Measurements from ENCODE around the gene MYO5B.

MYO5B gene

DNA sequence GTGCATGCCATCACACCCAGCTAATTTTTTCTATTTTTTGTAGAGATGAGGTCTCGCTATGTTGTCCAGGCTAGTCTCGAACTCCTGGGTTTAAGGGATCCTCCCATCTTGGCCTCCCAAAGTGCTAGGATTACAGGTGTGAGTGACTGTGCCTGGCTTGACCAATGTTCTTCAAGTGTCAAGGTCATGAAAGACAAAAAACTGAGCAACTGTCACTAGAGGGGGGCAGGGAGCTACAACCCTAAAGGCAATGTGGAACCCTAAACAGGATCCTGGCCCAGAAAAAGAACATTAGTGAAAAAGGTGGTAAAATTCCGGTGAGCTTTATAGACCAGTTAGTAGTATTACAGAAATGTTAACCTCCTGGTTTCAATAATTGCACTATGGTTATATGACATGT is 7.3 kb downstream of the MYO5B start:
- DNase-seq: no peak

DNA sequence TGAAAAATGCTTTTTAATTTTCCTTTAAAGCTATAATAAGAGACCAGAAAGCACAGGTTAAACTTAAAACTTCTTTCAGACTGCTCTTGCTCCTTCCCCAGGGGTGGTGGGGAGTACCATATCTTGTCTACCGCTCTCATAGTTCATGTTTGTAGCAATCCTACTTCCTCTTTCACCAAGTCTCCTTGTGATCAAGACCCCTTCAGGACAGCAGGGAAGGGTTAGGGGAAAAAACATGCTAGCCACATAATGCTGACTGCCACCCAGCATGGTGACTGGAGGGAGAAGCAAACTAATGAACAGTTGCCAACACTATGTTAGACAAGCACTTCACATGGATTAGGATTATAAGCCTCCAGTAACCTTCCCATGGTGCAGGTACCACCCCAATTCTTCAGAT is 8.6 kb downstream of the MYO5B start:
- DNase-seq: no peak

DNA sequence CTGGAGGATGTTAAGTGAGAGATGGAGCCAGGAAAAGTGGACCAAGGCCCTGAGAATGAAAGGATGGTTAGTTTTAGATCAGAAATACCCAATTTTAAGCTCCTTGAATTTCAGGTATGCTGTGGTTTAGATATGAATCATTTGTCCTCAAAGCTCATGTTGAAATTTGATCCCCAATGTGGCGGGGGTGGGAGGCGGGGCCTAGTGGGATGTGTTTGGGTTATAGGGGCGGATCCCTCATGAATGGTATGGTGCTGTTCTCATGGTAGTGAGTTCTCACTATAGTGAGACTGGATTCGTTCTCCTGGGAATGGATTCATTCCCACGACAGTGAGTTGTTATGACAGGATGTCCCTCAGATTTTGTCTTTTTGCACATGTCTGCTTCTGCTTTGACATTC is 11.4 kb downstream of the MYO5B start:
- no peak for DNase-seq

DNA sequence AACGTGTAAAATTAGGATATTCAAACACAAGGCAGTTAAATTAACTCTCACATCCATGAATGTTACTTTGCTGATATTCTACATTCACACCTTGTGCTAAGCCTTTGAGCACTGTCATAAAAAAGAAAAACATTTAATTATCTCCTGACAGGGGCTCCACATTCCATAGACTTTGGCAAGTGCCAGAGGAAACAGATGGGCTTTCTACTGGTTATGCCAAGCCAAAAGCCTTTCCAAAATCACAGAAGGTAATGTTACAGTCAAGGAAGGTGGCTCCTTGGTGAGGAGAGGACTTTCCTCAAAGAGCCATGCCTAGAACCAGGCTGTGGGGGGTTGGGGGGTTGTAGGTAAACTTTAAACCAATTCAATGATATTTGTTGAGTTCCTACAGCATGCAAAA is 12.4 kb downstream of the MYO5B start:
- no peak for DNase-seq

DNA sequence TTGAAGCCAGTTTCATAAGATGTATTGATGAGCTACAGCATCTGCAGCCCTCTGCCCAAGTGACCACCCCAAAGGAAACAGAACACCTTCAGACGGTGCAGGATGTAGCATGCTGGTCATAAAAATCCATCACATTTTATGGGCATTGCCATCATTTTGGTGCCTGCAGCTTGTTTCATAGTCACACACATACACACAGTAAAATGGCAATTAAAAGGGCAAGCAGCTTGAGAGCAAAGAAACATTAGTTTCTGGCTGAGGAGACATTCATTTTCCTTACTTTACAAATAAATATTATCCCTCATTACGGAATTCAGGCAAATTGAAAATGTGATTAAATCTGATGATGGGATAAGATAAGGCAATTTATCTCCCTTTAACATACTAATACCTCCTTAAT is 13.4 kb downstream of the MYO5B start:
- DNase-seq: no peak

DNA sequence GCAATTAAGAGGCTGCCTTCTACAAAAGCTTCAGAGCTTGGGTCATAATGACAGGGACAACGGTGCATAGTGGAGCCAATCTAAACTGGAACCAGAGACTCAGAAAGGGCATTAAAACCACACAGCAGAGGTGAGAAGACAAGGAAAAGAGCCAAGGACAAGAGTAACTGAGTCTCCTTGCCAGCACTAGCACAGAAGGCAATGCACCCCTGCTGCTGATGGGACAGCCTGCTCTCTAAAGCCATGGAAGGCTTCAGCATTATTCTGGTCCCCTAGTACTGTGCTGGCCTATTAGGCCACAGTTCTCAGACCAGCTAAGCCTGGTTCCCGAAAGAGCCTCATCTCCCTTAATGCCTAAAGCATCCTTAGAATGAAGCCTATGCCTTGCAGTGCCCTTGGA is 15.5 kb downstream of the MYO5B start:
- no peak for DNase-seq

DNA sequence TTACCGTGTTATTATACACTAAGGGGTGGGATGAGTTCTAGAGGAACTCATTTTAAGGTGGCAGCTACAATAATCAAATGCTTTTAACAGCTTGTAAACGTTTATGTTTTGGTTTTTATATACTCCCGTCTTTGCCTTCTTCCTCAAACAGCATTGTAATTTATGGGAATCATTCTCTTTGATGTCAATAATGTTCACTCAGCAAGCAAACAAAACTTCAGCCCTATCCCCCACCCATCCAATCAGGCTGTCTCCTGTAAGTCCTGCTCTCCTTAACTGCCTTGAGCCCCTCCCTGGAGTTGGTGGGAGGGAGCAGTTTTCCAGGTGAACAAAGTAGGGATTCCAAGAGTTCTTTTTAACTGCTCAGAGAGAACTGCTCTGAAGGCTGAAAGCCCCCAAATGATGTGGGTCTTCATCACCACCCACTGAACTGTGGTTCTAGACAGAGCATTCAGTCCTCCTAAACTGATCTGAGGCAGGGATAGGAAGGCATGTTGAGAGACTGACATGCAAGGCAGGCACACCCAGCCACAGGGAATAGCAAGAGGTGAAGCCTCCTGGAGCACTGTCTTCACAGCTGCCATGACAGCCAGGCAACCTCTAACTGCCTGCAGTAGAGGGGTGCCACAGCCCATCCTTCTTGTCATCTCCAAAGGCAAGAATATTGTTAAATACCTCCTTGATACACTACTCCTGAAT is 17.5 kb downstream of the MYO5B start:
- no peak for DNase-seq

DNA sequence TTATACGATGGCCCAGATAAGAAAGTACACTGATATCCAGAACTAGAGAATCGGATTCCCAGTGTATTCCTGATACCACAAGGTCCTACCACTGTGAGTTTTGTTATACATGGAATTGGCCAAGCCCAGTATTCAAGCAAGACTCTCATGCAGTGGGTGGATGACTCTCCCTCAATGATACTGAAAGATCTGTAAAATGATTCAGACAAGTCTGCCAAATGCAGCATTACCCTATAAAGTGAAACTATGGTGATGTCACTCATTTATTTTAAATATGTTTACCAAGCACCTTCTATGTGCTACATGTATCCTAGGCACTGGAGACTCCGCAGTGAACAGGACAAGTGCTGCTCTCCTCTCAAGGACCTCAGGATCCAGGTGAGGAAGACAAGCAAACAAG is 22.6 kb downstream of the MYO5B start:
- no peak for DNase-seq

DNA sequence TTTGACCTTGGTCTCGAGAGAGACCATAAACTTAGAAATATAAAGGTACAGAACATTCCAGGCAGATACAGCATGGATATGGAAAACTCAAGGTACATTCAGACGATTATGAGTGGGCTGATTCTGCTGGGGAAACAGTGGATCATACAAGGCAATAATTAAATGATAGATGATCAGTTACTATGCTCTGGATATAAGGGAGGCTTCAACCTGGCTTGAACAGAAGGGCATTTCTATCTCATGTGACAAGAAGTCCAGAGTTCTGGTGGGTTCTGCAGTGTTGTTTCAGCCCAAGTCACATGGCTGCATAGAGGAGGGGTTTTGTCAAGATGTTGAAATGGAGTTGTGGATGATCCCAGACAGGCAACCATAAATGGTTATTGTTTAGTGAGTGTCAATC is 23.5 kb downstream of the MYO5B start:
- DNase-seq: no peak

DNA sequence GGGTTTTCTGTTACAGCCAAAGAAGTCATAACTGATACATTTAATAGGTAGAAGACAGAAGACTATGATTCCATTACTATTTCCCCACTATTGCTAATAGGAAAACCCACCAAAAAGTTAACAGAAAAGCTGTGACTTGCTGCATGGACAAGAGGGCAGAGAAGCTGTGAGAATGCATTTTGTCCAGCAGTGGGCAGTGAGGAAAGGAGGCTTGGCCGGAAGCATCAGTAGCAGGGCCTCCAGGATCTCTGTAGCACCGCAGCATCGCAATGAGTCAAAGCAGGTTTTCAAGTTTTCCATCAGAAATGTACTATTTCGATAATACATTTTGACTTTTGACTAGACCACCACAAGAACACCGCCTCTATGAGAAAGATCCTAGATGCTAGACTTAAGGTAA is 24.9 kb downstream of the MYO5B start:
- no peak for DNase-seq

DNA sequence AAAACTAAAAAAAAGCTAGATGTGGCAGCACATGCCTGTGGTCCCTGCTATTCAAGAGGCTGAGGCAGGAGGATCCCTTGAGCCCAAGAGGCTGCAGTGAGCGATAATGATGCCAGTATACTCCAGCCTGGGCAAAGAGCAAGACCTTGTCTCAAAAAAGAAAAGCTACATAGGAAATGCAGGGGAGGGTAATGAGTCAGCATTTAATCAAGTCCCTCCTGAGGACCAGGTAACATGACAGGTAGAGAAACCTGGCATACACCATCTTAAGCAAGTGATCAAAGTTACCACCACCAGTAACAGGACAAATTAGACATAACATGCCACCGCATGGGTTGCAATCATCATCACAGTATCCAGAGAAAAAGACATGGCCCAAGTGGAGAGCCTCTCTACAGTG is 25.8 kb downstream of the MYO5B start:
- no peak for DNase-seq

DNA sequence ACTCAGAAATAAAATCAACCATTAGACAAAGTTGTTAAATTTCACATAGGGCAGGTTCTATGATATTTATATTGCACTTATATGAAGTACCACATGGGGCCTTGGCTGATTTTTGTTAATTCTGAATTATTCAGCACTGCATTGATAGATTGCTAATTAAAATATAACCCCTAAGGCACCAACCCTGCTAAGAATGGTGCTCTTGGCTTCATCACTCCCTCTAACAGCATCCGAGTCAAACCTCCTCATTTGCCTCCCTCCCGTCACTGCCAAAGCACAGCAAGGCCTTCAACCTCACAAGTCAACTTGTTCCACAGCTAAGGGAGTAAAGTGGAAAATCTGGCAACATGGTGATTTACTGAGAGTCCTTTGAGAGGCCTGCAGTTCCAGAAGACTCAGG is 27.0 kb downstream of the MYO5B start:
- no peak for DNase-seq

DNA sequence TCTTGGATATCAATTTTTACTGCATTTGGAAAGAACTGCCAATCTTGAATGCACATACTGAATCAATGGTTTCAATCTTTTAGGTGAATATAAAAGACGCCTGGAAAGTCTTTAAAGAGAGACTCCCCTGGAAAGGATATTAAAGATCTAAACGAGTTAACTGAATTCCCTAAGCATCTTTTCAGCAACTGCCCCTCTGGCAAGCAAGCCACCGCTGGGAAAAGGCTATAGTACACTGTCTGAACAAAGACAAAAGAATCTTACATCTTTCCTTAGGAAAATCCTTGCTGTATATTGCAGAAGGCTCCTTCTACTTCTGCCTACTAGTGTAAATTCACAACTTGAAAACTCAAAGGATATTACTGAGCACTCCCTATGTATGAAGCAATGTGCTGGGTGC is 28.0 kb downstream of the MYO5B start:
- DNase-seq: no peak

DNA sequence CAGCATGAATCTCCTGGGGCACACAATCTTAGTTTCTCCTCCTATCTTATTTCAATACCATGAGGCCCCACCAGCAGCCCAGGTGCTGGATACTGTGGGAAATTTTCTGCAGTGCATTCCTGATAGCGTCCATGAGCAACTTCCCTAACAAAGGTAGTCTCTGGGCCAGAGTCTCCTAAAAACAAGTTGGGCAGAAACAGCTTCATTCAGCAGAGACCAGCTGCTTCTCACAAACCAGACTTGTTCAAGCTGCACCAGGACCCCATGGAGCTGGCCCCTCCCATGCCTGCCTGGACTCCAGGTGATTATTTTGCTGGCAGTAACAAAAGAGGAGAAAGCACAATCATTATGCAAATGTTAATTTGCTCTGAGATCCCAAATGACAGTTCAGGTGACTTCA is 31.4 kb downstream of the MYO5B start:
- peak; percentile 48 for DNase-seq

DNA sequence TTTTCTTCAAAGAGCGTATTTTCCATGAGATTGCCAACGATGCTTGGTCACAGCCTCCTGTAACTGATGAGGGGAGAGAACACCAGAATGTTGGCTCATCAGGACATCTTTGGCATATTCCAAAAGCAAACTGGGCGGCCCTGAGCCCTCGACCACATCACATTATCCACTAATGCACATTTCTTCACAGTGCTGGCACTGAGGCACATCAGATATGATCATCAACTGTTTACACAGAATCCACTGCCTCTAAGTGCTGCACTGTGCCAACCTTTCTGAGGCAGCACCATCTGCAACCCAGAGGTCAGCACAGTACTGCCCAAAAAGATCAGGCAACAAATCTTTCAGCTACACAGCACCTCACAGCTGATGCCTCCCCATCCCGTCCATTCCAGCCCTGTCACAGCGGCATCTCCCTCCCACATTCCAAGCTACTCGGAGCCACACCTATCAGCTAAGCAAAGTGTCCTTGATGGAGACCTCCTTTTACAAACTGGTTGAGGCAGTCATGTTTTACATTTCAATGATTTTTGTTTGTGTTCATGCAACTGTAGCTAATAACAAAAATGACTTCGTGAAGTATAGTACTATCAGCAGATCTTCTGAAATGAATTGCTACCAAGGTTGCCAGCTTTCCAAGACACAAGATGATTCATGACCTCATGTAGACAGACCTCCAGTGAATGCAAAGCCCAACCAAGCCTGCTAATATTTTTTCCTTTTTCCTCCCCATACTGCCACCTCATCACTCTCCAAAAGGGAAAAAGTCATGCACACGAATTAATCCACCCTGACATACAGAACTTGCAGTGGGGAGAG is 32.3 kb downstream of the MYO5B start:
- no peak for DNase-seq

DNA sequence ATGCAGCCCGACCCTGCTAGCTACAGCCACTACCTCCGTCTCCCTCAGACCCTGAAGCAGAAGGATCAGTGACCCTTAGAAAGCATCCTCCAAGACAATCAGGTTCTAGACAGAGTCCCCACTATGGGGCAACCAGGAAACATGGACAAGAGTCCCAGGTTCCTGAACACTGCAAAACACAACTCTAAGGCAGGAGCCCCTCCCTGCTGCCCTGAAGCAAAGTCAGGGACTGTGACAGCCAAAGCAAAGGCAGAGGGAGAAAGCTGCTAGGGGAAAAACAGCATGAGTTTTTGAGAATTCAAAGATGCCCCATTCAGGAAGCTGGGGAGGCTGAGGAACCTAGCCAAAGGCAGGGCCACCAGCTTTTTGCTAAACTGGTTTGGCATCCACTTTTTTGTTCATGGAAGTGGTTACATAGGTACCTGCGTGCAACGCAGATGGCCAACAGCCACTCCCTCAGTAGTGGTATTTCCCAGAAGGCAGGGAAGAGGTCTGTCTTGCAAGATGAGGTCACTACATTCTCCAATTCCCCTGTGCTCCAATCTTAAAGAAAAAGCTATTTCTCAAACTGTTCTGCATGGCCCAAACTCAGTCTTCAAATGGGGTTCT is 33.2 kb downstream of the MYO5B start:
- no peak for DNase-seq

DNA sequence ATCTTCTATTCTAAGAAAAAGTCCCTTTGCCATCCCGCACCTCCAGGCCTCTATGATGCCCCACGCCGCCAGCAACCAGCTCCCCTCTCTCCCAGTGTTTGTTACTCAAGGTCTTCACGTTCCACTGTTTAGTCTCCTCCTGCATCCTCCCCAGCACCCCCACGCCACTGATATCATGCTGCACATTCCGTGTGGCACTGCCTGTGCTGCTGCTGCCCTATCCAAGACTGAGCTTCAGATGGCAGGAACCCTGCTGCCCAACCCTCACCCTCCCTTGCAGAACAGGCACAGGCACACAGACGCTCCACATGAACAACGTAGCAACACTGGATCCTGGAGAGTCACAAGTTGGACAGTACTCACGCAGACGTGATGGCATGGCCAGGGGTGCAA is 35.3 kb downstream of the MYO5B start:
- DNase-seq: no peak

DNA sequence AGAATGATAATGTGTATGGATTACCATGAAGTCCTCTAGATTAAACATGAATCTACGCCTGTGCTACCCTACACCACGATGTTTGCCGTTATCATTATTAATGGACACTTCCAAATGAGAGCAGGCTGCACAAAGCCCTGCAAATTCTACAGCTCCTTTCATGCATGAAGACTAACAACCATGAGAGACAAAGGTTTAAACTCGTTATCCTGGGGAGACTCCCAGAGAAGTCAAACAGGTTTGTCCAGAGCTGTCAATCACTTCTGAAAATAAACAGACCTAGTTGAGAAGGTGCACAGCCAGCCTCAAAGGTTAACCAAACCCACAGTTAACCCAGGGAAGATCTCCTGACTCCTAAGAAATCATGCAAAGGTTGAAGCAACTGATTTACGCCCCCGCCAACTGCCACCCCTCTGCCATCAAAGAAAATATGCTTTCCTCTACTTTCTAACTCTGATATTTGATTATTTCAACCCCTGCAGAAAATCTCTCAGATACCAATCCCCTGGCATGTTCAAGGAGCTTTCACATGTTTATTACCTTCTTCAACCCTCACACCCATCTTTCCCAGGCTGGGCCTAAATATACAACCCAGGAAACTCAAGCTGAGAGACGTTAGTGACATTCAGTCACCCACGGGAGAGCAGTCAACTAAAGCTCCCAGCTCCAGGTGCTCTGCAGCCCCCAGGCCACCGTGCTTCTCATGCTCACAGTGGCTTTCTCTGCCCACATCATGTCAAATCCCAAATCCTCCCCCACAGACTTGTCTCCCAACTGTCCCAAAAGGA is 35.9 kb downstream of the MYO5B start:
- peak; percentile 91 for DNase-seq

DNA sequence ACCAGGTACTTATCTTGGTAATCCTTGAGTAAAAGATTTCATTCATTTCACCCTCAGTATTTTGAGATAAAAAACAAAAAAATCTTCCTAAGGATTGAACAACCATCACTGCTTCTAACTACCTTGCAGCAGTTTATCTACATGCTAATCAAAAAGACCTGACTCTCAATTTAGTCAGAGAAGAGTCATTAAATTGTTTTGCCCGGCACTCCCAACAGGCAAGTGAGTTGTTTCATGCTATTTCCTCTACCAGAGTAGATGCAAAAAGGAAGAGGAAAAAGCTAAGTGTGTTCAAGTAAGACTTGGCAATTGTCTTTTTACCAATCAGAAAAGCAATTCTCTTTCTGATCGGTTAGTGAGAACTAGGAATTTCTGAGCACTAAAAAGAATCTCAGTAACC is 39.5 kb downstream of the MYO5B start:
- no peak for DNase-seq

DNA sequence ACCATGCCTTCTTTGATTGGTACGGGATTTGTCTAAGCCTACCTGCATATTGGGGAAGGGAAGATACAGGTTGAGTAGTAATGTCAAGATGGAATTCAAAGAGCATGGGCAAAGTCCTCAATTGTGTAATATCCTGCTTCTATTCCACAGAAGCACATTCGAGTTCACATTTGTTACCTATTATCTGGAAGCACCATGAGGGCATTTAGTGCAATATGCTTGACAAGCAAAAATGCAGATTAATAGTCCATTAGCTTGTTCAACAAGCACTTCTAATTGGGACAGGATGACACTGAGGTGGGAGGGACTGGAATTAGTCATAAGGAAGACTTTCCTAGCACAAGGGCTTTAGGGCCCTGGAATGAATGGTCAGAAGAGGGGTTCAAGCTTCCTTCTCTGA is 40.5 kb downstream of the MYO5B start:
- no peak for DNase-seq

DNA sequence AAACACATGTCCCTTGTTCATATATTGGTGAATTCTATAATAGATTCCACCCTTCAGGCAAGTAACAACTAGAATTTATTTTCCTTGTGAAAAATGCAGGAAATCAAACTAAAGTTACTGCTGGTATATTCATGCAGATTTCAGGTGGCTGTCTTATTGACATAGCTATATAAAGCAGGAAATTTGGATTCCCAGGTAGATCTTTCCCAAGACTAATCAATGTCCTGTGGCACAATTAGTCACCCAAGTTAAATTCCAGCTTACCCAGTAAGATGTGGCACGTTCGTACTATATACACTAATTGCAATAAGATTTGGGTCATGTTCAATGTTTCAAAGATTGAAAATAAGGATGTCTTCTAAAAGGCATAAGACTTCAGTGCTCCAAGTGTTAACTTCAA is 42.0 kb downstream of the MYO5B start:
- no peak for DNase-seq

DNA sequence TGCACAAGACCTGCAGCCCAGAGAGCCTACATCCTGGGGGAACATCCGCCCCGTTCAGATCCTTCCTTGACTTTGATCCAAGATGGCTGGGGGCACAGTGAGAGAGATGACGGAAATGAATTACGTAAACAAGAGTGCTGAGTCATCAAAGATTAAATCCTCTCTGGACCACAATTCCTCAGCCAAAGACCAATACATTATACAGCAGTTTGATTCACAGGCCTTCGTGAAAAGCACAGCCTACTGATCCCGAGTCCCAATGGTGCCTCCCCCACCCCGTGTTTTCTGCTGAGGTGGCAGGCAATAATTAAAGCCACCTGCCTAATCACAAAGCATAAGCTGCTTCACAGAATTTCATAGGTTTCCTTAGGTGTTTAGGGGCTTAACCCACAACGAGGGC is 43.0 kb downstream of the MYO5B start:
- no peak for DNase-seq

DNA sequence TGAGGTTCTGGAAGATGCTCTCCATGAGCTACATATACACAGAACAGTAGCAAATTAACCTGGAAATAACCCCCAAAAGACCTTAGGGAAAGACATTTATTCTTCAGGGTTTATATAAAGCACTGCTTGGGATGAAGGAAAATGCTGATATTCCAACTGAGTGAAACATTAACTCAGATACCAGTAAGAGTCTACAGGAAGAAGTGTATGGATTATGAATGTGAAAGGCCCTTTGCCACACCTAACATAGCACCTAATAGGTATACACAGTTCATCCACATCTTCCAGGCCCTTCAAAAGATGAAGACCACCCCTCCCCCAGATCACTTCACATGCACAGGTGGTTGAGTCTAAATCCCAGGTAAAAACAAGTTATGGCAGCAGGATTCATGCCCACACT is 50.4 kb downstream of the MYO5B start:
- no peak for DNase-seq

DNA sequence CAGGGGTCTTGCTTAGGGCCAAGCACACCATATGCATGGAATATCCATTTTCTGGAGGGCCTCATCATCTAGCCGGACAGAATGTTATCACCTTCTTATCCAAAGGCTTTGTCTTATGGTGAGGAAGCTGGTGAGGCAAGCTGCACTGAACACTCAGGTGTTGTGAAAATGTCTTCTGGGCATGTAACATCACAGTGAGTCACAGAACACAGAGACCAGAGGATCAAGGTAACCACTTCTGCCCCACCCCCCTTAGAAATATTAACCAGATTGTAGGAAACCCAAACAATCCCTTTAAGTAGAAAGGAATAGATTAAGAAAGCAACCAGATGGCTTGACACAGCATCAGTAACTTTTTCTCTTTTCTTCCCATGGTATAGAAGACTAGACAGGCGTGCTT is 51.1 kb downstream of the MYO5B start:
- no peak for DNase-seq

Data from NCI-H1105 (cell line).